ENCODE measurements around the gene NFATC2.
A peak's percentile ranks its signal among the peaks of the same experiment; 100 is the strongest.

The NFATC2 gene

DNA sequence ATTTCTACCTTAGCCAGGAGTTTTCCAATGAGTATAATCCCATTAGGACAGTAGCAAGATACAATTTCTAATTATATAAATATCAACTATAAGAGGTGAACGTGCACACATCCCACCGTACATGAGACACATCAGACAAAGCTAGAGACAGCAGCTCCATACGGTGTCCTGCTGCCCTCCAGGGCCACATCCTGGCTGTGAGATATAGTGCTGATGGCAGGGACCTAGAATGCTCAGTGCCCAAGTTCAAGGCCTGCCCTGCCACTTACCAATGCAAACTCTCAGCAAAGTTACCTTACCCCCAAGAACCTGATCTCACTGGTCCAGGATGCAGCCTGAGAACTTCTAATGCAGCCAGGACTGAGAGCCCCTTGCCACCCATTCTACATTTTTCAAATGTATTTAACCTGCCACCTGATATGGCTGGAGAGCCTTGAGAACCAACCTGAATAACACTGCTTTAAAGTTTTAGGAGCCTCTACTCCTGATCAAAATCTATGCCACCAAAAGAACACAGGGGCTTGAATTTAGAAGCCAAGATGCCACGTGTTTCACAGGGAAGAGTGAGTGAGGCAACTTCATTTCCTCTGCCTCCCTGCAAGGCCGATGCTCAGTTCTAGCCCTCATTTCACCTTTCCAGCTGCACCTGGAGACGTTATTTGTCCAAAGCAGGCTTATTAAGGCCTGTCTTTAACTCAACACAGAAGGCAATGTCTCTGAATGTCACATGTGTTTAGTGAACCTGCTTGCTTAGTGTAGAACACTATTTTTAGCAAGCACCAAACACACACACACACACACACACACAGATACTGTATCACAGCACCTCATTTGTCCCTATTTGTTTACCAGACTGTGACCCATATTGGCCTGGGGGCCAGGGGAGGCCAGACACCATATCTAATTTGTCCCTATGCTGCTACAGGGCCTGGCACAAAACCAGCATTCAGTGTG lies 6.1 kb downstream of the NFATC2 start:
- DNase-seq: no peak

DNA sequence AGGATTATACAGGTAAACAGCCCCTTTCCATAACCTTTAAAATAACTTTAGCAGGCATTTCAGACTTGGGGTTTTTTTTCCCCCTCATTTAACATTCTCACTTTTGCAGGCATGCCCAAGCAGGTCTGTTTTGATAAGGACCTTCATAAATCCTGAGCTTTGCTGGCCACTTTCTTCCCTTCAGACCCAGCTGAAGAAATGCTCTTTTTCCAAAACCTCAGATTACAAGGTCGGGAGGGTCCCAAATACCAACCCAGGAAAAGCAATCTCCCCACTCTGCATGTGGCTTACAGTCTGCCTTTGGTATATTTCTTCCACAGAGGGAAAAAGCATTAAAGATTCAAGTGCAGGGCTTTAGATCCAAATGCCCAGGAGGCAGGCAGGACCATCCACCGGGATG lies 6.8 kb downstream of the NFATC2 start:
- DNase-seq: no peak

DNA sequence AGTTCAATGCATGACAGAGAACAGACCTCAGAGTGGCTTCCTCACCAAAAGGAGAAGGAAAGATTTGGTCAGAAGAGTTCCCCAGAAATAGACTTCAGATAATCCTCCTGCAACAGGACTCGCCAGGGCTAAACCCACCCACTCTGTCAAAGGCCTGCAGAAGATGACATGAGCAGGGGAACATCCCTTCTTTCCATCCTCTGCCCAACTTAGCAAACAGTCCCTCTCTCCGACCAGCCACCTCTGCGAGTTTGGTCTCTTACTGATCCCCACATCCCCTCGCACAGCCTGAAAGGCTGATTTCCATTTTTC lies 7.5 kb downstream of the NFATC2 start:
- peak in 1 of 2 donors; percentile 50 for DNase-seq

DNA sequence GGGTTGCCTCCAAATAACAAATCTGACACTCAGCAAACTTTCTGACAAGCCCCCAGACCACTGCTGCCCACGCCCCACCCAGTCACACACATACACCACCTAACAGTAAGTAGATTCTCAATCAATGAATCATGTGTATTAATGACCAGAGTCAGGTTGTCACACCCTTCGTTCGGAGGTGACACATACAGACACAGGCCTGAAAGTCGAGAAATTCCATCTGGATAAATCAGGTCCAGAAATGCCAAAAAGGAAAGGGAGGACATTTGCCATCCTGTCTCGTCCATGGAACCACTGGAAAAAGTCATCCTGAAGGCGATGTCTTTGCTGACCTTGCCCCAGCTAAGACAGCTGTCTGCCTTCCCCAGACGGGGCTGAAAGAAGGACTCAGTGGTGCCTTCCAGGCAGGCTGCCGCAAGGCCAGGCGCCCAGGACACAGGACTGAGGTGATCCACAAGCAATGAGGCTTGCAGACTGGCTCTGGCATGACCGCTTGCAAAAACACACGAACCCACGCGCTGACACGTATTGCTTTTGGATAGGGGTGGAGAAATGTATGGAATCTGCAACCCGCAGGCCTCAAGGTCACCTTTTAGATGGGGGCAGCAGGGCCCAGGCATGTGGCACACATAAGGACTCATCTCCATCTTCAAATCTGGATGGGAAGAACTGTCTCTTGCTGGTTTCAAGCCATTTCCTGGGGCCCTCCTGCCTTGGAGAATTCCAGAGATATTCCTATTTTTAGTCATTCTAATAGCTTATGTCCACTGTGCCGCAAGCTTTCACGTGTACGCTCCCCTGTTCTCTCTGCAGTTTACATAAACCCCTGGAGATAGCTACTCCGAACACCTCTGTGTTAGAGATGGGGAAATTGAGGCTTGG lies 9.0 kb downstream of the NFATC2 start:
- no peak for DNase-seq

DNA sequence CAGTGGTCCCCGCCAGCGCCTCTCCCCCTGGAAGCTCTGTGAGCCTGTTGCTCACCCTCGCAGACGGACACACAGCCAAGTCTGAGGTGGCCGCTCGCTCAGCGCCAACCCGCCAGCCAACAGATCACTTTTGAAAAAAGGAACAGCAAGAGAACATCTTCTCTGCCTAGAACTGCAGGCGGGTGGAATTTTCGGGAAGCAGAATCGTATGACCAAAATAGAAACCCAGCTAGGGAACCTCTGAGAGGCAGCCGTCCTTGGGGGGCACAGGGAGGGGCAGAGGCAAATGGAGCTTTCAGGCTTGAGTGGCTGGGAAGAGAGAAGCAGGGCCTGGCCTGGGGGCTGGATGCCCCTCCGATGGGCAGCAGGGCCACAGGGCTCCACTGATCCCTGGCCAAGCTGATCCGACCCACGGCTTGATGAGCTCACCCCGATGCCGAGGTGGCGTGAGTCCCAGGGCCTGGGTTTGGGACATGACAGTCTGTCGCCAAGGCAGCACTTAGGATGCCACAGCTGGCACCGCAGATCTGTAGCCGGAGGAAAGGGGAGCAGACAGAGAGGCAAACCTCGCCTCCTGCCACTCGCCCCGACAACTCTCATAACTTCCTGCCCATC lies 9.8 kb downstream of the NFATC2 start:
- no peak for DNase-seq

DNA sequence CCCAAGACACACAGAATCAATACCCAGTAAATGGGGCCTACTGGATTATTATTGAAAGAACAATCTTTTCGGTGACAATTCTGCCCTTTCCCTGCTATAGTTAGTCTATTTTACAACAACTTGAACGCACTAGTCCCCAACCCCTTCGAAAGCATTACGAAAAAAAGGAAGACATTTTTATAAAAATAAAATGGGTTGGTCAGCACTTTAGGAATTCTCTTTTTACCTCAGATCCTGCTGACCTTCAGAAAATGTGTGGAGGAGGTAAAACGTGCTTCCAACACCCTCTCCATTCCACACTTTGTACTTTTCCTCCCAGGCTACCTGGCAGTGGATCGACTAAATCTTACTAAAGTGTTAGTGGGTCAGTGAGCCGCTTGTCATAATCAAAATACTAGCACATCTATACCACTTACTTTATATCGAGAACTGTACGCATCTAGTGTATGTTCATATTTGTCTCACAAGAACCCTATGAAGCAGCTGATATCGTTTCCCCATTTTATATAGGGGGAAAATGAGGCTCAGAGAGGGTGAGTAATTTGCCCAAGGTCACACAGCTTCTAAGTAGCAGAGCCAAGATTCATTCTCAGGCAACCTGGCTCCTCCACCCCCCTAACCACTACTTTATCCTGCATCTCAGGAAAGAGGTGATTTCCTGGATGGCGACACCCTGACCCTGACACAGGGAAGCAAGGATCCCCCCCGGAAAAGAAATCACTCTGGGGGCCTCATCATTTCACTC lies 10.6 kb downstream of the NFATC2 start:
- no peak for DNase-seq

DNA sequence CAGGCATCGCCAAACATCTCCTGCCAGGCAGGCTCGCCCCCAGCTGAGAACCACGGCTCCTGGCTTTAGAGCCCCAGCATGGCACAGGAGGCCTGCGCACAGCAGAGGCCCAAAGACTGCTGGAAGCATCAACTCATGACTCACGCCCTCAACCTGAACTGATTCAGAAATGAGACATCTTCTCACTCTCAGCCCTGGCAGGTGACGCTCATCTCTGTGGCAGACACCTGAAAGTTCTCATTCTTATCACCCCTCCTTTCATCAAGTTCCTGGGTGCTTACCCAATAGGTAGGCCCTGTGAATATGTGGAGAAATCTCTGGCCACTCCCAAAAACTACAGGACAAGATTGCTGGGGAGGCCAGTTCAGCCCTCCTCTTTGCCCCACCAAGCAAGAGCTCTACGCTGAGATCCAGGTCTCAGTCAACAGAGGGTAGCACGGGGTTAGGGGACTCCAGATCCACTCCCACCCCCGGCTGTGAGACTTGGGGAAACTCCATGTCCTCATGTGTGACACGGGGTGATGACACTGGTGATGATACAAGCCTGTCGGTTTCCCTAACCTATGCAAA lies 11.3 kb downstream of the NFATC2 start:
- peak; percentile 77 to 82 for DNase-seq

DNA sequence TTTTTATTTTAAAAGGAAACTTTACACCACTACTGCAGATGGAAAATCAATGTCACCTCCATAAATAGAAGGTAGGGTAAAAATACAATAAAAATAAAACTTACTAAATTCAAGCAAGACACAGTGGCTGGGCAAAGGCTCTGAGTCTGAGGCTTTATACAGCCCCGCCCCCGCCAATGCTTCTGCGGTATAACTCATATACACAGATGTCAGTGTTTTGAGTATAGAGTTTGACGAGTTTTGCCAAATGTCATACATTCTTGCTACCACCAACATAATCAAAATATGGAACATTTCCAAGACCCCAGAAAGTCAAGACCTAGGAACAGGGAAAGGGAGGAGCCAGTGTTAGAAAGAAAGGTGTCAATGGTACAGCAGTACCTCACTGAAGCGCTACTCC lies 12.8 kb downstream of the NFATC2 start:
- DNase-seq: peak; percentile 85 to 86

DNA sequence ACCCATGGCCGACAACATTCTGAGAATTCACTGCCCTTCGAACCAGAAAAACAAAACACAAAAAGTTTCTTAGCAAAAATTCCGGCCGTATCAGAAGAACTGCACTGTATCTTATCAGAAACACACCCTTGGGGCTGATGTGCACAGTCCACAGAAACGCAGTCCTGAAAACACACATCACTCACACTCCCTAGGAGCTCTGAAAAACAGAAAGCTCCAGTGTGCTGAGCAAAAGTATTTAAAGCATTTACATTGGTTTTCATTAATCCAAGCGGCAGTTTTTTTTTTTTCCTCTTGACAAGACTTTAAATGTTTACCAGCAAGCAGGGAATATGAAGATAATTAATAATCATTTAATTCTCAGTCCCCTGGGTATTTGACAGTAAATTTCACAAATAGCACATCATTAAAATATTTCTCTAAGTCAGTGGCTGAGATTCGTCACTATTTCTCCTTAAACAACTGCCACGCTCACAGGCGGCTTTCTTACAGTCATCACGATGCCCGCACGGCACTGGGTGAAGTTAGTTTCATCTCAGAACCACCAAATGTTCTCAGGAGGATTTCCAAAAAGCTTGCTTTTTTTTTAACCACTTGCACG lies 13.3 kb downstream of the NFATC2 start:
- DNase-seq: peak; percentile 69 to 70

DNA sequence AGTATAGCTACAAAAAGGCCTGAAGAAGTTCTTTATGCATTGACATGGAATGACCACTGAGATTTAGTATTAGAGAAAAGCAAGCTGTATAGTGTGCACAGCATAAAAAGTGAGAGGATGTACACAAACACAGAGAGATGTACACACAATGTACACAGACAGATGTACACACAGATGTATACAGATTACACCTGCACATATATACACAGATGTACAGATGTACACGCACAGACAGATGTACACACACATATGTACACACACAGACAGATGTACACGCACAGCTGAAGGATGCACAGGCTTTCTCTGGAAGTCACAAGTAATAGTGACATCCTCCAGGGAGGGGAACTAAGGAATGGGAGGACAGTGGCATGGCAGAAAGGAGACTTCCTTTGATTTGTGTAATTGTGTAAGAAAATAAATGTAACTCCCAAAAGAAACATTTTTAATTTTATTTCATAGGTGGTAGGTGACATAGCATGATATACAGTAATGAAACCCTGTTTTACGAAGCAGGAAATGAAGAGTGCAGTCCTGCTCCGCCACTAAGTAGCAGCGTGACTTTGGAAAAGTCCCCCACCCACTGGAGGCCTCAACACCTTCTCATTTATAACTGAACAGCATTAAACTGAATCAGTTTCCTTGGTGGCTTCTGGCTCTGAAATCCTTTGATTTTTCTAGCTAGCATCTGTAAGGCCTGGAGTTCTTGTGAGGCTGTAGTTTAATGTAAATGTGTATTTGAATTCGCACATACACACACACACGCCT lies 14.1 kb downstream of the NFATC2 start:
- DNase-seq: peak; percentile 67 to 75

DNA sequence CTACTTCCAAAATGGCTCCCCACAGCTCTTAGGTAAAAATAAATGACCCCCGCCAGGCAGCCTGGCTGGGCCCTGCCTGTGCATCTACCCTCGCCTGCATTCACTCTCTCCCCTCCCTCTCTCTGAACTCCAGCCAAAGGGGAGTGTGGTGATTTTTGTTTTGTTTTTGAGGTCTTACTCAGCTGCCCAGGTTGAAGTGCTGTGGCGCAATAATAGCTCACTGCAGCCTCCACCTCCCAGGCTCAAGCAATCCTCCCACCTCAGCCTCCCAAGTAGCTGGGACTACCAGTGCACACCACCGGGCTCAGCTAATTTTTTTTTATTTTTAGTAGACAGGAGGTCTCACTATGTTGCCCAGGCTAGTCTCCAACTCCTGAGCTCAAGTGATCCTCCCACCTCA lies 15.8 kb downstream of the NFATC2 start:
- DNase-seq: no peak

DNA sequence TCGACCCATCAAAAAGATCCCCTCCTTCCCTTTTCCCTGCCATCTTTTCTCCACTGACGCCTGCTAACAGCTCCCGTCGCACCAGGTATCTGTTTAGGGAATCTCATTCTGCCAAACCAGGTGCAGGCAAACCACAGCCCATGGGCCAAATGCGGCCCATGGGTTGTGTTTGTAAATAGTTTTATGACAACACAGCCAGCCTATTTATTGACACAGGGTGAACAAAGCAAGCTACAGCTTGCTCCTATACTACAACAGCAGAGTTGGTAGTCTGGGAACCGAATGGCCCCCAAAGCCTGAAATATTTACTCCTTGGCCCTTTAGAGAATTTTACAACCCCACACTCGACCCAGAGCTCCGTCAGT lies 16.4 kb downstream of the NFATC2 start:
- DNase-seq: no peak

DNA sequence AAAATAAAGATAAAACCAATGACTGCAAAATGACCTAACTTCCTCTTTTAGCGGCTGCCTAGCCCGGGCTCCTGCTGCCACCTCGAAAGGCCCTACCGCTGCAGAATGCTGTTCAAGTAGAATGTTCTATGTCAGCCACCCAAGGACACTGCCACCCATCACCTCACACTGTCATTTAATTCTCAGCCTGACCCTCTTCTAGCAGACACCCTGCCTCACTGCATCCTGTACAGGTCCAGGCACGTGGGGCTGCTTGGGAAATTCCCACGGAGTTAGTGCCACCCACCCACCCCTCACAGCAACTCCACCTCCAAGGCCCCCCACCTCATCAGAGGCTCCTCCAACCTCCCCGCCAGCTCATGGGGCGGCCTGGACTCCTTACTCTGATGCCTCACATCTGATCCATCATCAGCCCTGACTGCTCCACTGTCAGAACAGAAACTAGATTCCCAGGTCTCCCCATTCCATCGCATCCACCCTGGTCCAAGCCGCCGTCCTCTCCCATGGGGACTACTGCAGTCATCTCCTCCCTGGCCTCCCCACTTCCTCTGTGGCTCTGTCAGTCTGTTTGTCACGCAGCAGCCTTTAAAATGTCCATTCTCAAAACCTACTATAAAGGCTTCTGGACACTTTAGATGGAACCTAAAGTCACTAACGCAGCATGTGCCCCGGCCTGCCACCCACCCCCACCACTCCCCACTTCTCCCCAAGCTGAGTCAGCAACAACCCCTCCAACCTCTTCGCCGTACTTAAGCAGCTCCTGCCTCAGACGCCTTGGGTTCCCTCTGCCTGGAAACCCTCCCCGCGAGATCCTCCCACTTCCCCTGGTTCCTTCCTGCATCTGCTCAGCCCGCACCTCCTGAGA lies 17.0 kb downstream of the NFATC2 start:
- DNase-seq: peak; percentile 52 to 65

DNA sequence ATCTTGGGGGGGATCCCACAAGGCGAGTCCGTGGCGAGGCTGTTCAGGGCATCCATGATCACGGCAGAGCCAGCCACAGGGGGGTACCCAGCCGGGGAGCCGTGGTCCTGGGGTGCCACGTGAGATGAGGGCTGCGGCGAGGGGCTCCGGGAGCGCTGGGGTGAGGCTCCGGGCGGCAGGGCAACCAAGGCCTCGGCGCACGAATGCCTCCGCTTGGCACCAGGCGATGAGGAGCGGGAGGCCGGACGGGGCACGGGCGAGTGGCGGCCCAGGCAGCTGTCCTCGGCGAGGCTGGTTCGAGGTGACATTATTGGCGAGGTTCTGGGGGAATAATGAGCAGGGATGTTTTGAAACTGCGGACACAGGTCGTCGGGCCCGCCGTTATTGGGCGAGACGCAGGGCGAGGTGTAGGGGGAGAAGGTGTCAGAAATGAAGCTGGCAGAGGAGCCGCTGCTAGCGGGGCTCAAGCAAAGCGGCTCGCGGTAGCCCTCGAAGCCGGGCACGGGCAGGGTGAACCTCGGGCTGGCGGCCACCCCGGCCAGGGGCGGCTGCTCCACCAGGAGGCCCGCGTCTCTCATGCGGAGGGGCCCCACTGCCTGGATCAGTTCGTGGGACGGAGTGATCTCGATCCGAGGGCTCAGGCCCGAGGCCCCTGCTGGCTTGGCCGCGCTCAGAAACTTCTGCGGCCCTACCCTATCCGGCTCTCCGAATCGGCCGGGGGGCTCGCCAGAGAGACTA lies 19.1 kb downstream of the NFATC2 start:
- DNase-seq: no peak

DNA sequence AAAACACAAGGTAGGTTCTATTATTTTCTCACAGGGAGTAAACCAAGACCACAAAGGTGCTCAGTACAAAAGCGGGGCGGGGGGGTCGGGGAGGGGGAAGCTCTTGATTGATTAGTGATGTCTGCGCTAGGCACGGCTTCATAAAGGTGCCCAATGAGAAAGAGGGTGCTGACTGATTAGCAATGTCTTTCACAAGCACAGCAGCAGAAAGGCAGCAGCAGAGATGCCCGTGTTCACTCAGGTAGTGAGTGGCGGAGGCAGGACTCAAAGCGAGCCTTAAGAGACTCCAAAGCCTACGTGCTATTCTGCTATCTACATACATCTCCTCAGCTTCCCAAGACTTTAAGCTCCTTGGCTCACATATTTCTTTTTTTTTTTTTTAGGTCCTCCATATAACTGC lies 20.3 kb downstream of the NFATC2 start:
- DNase-seq: no peak

DNA sequence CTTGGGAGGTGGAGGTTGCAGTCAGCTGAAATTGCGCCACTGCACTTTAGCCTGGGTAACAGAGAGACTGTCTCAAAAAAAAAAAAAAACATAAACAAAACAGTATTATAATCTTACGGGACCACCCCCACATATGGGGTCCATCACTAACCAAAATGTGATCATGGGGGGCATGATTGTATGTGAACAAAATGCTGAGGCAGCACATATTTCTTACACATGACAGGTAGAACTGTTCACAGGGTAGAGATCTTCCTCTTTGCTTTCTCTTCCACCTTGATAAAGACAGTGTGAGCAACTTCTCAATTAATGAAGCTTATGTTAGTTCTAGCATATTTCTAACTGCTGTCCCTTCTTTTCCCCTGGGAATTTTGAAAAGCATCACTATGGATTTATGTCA lies 24.7 kb downstream of the NFATC2 start:
- DNase-seq: no peak

DNA sequence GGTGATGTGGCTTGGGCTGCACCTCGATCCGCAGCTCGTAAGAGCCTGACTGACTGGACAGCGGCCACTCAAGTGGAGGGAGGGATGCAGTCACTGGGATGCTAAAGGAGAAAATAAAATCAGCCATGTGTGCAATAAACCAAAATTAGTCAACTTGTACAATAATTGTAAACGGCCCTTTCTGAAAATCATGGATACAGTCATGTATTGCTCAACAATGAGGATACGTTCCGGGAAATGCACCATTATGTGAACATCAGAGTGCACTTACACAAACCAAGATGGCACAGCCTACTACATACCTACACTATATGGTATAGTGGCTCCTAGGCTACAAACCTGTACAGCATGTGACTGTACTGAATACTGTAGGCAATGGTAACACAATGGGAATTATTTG lies 25.7 kb downstream of the NFATC2 start:
- no peak for DNase-seq

DNA sequence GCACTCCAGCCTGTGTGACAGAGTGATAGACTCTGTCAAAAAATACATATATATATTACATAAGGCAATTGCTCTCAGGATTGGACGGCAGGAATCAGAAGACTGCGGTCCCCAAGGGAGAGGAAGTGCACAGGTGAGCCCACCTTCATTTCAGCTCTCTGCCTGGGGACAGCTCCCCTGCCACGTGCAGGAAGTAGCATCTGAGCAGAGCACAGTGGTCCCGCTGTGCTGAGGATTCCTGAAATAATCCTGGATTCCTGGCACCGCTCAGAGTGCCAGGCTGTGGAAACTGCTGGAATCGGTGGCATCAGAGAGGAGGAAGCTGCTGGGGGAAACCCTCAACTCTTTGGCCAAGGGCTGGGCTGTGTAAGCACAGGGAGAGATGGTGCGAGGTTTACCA lies 27.7 kb downstream of the NFATC2 start:
- DNase-seq: no peak

DNA sequence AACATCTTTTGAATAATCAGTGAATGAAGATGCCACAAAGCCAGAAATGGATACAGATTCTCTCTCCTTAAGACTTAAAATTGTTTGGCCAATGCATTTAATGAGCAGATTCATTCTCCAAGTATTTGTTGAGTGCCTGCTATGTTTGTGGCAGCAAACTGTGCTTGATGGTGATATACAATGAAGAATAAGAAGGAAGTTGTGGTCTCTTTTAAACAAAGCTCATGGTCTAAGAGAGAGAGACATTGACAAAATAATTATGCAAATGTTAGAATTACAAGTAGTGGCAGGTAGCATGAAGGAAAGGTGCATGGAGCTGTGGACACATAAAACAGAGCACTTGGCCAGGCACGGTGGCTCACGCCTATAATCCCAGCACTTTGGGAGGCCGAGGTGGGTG lies 28.3 kb downstream of the NFATC2 start:
- no peak for DNase-seq

DNA sequence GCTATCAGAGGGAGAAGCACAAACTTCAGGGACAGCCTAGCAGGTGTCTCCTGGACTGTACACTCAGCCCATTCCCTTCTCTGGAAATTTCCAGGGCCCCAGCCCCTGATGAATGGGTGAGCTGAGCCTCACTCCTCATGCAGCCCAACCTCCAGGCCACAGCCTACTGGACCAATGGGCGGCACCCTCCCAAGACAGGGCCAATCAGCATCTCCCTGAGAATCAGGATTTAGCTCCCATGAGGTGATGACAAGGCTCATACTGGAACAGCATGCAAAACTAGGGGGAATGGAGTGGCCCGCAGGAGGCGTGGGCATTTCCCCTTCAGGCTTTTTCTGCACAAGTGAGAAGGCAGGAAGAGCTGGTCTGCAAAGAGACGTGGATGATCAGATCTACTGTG lies 29.0 kb downstream of the NFATC2 start:
- no peak for DNase-seq
